HG03060 (cell line): Measurements from ENCODE around the gene UNC45B.
"Not testable (repeated sequence)": the region's sequence is repeated elsewhere in the genome, so short reads cannot be mapped to it uniquely, and the experiment has no call there.

ENCODE experiments used
- ATAC-seq: cut with Tn5 transposase; IDR thresholded peaks from one replicate; pipeline ENCODE4 v1.9.1; 2021; ENCODE audit warnings: low read depth, moderate number of reproducible peaks; ENCODE audit not compliant: unreplicated experiment

UNC45B gene

DNA sequence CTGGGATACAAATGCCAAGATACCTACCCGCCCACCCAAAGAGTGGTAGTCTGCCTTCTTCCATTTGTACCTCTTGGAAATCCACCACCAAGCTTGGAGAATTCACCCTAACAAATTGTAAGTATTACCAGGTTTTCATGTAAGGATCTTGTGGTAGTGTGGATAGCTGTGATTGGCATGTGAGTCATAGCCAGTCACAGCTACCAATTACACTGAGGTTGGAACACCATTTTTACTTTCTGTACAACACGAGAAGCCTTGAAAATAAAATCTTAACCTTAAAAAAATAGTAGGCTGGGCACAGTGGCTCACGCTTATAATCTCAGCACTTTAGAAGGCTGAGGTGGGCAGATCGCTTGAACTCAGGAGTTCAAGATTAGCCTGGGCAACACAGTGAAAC lies 65.1 kb downstream of the UNC45B start:
- ATAC-seq, result no peak

DNA sequence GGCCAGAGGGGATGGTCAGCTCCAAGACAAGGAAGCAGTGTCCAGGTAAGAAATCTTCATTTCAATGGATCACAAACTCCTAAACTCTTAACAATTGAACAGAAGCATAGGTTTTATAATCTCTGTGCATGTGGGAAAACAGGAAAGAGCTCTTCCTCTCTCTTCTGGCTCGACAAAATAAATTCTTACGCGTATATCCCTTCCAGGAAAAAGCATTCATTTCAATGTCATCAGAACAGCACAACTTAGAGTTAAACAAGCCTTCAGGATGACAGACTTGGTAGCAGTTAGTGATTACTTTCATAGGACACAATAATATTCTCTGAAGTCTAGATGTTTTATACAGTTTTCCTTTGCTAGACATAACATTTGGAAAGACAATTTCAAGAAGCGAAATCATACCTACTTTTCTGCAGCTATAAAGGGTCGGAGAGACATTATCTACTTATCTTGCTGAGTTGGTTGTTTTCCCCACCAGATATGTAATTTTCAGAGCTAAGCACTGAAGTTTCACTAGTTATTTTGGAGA lies 65.9 kb downstream of the UNC45B start:
- no peak for ATAC-seq

GRCh38 chr17:35214192-35214591 lies 66.6 kb downstream of the UNC45B start:
- ATAC-seq, result no peak

DNA sequence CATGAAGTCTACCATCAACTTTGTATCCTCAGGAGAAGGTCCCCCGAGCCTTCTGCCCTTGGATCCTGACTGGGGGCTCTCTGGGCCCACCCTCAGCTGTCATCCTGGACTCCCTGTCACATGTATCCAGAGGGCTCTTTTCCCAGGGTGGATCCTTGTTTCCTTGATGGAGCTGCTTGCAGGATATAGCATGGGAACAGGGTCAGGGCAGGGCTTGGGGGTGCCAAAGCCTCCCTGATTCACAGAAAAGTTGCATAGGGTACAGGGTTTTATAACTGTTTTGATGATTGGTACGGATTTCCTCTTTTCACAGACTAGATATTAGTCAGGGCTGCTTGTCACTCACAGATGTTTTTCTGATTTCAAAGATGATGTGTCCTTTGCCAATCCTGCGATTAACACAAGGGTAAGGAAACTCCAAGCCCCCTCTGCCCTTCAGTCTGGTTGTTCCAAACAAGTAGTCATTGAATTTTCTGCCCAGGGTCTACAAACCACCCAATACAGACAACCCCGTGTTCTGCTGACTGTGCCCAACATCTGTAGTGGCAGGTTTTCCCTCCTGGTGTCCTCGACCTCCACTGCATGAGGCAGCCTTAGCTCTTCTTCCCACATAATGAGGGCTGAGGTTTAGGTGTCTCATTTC lies 67.1 kb downstream of the UNC45B start:
- no peak for ATAC-seq

DNA sequence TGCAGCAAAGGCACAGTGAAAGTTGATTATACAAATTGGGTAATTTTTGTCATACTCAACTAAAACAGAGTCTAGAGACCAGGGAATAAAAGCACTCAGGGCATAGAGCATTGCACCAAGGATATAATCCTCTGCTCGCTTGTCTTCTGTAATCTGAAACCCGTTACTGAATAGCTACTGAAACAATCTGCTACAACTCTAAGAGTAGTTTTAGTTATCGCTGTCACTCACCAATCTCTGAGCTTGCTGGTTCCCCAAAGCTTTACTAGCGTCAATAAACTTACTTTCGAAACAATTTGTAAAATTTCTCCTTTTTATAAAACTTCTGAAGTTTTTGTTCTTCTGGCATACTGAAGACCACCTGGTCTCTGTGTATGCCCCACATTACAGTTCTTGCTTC lies 69.5 kb downstream of the UNC45B start:
- ATAC-seq, result no peak

- no peak for ATAC-seq
These were observed 71.3 kb downstream of the UNC45B start for GRCh38 chr17:35218915-35219314.

GRCh38 chr17:35222452-35222851 lies 74.8 kb downstream of the UNC45B start:
- ATAC-seq, result no peak

DNA sequence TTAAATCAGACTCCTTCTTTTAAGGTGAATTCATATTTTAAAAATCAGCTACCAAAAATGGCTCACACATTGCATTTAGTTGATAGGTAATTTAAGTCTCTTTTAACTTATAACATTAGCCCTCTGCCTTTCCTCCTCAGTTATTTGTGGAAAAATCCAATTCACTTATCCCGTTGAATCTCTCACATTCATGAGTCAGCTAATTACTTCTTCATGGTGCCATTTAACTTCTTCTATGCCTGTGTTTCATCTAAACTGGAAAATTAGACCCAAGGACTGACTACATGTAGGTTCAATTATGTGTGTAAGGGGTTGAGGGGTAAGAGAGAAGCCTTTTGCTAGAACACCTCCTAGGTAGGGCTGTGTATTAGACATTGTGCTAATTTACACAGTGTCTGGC lies 76.8 kb downstream of the UNC45B start:
- no peak for ATAC-seq

DNA sequence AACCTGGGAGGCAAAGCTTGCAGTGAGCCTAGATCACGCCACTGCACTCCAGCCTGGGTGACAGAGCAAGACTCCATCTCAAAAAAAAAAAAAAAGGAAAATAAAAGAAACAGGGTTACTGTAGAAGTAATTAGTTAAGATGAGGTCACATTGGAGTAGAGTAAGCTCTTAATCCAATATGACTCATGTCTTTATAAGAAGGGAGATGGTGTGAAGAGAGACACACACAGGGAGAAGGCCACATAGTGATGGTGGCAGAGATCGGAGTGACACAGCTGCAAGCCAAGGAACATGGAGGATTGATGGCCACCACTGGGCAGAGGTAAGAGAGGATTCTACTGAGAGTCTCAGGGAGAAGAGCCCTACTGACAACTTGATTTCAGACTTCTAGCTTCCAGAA lies 79.9 kb downstream of the UNC45B start:
- ATAC-seq, result no peak

GRCh38 chr17:35229638-35230037 lies 82.0 kb downstream of the UNC45B start:
- ATAC-seq, result no peak

DNA sequence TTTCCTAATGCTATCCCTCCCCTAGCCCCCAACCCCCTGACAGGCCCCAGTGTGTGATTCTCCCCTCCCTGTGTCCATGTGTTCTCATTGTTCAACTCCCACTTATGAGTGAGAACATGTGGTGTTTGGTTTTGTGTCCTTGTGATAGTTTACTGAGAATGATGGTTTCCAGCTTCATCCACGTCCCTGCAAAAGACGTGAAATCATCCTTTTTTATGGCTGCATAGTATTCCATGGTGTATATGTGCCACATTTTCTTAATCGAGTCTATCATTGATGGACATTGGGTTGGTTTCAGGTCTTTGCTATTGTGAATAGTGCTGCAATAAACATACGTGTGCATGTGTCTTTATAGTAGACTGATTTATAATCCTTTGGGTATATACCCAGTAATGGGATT lies 86.7 kb downstream of the UNC45B start:
- not testable (repeated sequence) for ATAC-seq

- no peak for ATAC-seq
These were observed 87.7 kb downstream of the UNC45B start for GRCh38 chr17:35235289-35235688.

DNA sequence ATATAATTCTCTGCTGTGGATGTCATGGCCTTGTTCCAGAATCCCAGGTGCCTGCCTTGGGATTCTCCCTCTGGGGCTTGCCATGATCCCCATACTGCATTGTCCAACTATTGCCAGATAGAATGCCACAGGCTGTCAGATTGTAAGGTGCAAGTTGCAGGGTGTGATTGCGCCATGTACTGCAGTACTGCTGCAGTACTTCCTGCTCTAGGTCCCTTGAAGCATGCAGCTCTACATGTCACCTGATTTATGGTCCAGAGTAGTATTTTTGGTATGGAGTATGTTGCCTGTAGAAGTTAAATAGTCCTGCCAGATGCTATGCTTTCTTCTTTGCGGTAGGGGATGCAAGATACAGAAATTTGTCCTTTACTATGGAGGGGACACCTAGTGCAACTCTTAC lies 88.3 kb downstream of the UNC45B start:
- no peak for ATAC-seq

DNA sequence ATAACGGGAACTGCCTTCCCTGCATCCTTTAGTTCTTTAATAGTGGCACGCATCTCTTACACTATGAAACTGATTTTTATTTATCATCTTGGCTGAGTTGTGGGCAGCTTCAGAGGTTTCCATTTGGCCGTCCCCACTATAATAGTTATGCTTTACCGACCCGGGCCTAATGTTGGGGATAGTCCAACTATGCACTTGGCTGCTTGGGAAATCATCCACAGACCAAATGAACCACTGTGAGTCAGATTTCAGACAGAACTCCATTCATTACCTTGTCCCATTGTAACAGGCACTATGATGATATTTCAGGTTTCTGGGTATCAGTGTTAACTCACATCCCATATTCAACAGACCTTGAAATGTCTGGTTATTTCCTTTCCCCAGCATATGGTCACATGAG lies 89.2 kb downstream of the UNC45B start:
- no peak for ATAC-seq

GRCh38 chr17:35238821-35239220 lies 91.2 kb downstream of the UNC45B start:
- no peak for ATAC-seq
